ENCODE results near the gene PDIA6.

DNA sequence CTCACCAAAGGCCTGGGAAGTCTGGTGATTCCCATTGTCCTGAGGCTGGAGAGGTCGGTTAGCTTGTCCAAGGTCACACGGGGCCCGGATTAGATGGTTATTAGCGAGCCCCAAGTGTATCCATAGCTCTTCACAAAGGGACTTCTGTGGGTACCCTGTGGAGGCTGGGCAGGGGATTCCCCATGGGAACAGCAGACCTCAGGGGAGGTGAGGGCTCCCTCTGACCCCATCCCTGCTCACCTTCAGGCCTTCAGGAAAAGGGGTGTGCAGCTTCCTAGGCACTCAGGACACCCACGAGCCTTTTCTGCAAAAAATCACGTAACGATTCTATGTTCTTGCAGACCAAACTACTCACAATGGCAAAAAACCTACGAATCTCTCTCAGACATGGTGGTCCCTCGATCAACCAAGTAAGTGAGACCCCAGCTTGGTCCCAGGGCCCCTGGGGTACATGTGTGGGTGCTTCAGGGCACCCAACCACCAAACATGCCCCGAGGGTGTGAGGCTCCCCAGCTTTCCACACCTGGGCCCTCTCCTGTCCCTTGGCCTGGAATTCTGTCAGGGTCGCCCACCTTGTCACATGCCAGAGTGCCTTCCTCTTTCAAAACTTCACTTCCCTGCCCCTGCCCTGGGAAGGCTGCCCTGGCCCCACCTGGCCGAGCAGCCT, 40.3 kb downstream of the PDIA6 start:
- TF ChIP-seq, protein P1, sequence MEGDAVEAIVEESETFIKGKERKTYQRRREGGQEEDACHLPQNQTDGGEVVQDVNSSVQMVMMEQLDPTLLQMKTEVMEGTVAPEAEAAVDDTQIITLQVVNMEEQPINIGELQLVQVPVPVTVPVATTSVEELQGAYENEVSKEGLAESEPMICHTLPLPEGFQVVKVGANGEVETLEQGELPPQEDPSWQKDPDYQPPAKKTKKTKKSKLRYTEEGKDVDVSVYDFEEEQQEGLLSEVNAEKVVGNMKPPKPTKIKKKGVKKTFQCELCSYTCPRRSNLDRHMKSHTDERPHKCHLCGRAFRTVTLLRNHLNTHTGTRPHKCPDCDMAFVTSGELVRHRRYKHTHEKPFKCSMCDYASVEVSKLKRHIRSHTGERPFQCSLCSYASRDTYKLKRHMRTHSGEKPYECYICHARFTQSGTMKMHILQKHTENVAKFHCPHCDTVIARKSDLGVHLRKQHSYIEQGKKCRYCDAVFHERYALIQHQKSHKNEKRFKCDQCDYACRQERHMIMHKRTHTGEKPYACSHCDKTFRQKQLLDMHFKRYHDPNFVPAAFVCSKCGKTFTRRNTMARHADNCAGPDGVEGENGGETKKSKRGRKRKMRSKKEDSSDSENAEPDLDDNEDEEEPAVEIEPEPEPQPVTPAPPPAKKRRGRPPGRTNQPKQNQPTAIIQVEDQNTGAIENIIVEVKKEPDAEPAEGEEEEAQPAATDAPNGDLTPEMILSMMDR (IDR thresholded peaks at IDR 0.05): no peak
- no peak for TF ChIP-seq ZFX (IDR thresholded peaks at IDR 0.05; ENCODE audit: borderline replicate concordance)

Measured in 22Rv1 (cell line).